GM18502 (cell line): ENCODE results near the gene FBXW12.

ENCODE experiments used
- ATAC-seq: cut with Tn5 transposase; IDR thresholded peaks from one replicate; pipeline ENCODE4 v1.9.1; 2021; ENCODE audit warnings: mild to moderate bottlenecking; ENCODE audit not compliant: unreplicated experiment, poor library complexity

Gene FBXW12

GRCh38 chr3:48406443-48407431 is 34.7 kb downstream of the FBXW12 start:
- no peak for ATAC-seq

- ATAC-seq: no peak
These were observed 35.6 kb downstream of the FBXW12 start for GRCh38 chr3:48407542-48408099.

GRCh38 chr3:48408823-48409281 is 36.8 kb downstream of the FBXW12 start:
- no peak for ATAC-seq

GRCh38 chr3:48409291-48410201 is 37.5 kb downstream of the FBXW12 start:
- ATAC-seq: no peak

- ATAC-seq: no peak
These were observed 38.4 kb downstream of the FBXW12 start for GRCh38 chr3:48410205-48411040.

- no peak for ATAC-seq
These were observed 39.1 kb downstream of the FBXW12 start for GRCh38 chr3:48411041-48411588.

- ATAC-seq: no peak
These were observed 39.8 kb downstream of the FBXW12 start for GRCh38 chr3:48411606-48412374.

GRCh38 chr3:48412375-48413001 is 40.5 kb downstream of the FBXW12 start:
- ATAC-seq: no peak

- no peak for ATAC-seq
These were observed 41.1 kb downstream of the FBXW12 start for GRCh38 chr3:48413086-48413485.

- ATAC-seq: no peak
These were observed 41.6 kb downstream of the FBXW12 start for GRCh38 chr3:48413611-48414010.

- ATAC-seq: no peak
These were observed 42.6 kb downstream of the FBXW12 start for GRCh38 chr3:48414376-48415250.

- no peak for ATAC-seq
These were observed 43.4 kb downstream of the FBXW12 start for GRCh38 chr3:48415251-48415953.

GRCh38 chr3:48416091-48416505 is 44.1 kb downstream of the FBXW12 start:
- ATAC-seq: no peak

GRCh38 chr3:48416546-48416945 is 44.5 kb downstream of the FBXW12 start:
- no peak for ATAC-seq

GRCh38 chr3:48417529-48418108 is 45.6 kb downstream of the FBXW12 start:
- no peak for ATAC-seq

GRCh38 chr3:48418140-48418539 is 46.1 kb downstream of the FBXW12 start:
- no peak for ATAC-seq
